ENCODE data around the gene WDR75. TPM values are rescaled to one million over a fixed set of nuclear protein-coding genes. Genes with fewer than 3 reads are reported as not detected.
A peak's percentile ranks its signal among the peaks of the same experiment; 100 is the strongest.

Gene WDR75
- total and polyA plus RNA-seq, 2 donors = 40.7 to 41.6 TPM

DNA sequence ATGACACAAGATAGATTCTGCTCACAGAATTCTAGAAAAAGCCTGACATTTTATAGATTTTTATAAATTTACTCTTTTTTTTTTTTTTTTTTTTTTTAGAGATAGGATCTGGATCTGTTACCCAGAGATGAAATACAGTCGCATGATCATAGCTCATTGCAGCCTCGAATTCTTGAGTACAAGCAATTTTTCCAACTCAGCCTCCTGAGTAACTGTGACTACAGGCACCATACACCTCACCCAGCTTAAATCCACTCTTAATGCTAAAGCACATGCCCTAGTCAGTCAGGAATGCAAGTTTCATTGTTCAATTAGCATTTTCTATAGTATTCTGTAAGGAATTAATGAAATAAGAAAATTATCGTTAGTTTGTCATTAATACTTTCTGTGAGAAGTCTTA, 32.1 kb upstream of the WDR75 start:
- no peak for DNase-seq (ENCODE audit: low read depth in 6 of 9, low spot score in 9 of 9)
- WGBS = 98% methylated on average over 3 of the region's 3 CpGs
- no peak overlapping the region for H3K4me3 ChIP-seq (ENCODE audit: low read length in 2 of 2)
- no peaks in the 10 kb centered on the region for H3K9me3 ChIP-seq (ENCODE audit: control insufficient read depth in 2 of 2, insufficient read depth in 1 of 2, low read length in 1 of 2)
- no peaks in the 10 kb centered on the region for H3K27me3 ChIP-seq (ENCODE audit: control insufficient read depth in 2 of 2, insufficient read depth in 1 of 2, low read length in 1 of 2)
- no peak overlapping the region for H3K27ac ChIP-seq (ENCODE audit: low read depth in 1 of 2, low read length in 1 of 2)
- no peaks in the 10 kb centered on the region for H3K36me3 ChIP-seq (ENCODE audit: control insufficient read depth in 2 of 2, insufficient read depth in 2 of 2, low read length in 1 of 2)
- H3K4me1 ChIP-seq (ENCODE audit: control insufficient read depth in 2 of 2, insufficient read depth in 2 of 2, low read length in 2 of 2) = no peaks in the 10 kb centered on the region

DNA sequence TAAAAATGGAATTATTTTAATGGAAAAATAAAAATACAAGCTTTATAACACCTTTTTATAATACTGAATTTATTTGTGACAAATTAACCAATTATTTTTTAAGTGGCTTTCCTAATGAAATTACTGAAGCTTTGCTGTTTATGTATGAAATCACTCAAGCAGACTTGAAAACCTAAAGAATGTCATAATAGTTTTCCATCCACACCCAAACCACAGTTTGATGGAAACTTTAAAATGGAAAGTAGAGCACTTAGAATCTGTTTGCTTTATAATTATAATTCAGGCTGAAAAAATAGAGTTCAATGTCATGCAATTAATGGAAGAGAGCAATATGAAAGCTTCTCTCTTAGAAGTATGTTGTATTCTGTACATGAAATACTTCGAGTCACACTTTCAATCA, 31.6 kb upstream of the WDR75 start:
- Histone ChIP-seq H3K9me3 (ENCODE audit: control insufficient read depth in 2 of 2, insufficient read depth in 1 of 2, low read length in 1 of 2) (no peaks in the 10 kb centered on the region), H3K36me3 (ENCODE audit: control insufficient read depth in 2 of 2, insufficient read depth in 2 of 2, low read length in 1 of 2) (no peaks in the 10 kb centered on the region), H3K4me1 (ENCODE audit: control insufficient read depth in 2 of 2, insufficient read depth in 2 of 2, low read length in 2 of 2) (no peaks in the 10 kb centered on the region), H3K27me3 (ENCODE audit: control insufficient read depth in 2 of 2, insufficient read depth in 1 of 2, low read length in 1 of 2) (no peaks in the 10 kb centered on the region), H3K4me3 (ENCODE audit: low read length in 2 of 2) (no peak overlapping the region), H3K27ac (ENCODE audit: low read depth in 1 of 2, low read length in 1 of 2) (no peak overlapping the region)
- no peak for DNase-seq (ENCODE audit: low read depth in 6 of 9, low spot score in 9 of 9)
- 89% methylated on average over 1 of the region's 1 CpG for WGBS

DNA sequence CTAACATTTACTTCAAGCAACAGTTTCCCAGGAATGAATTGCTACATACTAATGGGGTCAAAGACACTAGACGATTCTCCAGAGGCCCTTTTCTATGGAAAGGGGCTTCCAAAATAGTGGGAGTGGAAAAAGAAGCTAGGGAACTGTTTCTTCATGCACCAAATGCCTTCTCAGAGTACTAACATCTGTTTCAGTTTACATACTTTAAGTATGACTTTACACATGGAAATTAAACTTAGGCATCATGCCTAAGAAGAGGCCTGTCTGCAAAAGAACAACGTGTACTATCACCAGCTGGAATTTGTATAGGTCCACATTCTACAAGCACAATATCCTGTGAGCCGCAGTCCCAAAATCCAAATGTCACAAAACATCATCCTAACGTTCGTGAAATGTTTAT, 29.4 kb upstream of the WDR75 start:
- H3K27ac ChIP-seq (ENCODE audit: low read depth in 1 of 2, low read length in 1 of 2) = no peak overlapping the region
- H3K36me3 ChIP-seq (ENCODE audit: control insufficient read depth in 2 of 2, insufficient read depth in 2 of 2, low read length in 1 of 2) = no peaks in the 10 kb centered on the region
- peak in 1 of 9 donors; percentile 12 for DNase-seq (ENCODE audit: low read depth in 6 of 9, low spot score in 9 of 9)
- H3K4me3 ChIP-seq (ENCODE audit: low read length in 2 of 2) = no peak overlapping the region
- H3K9me3 ChIP-seq (ENCODE audit: control insufficient read depth in 2 of 2, insufficient read depth in 1 of 2, low read length in 1 of 2) = no peaks in the 10 kb centered on the region
- no peaks in the 10 kb centered on the region for H3K4me1 ChIP-seq (ENCODE audit: control insufficient read depth in 2 of 2, insufficient read depth in 2 of 2, low read length in 2 of 2)
- 65% methylated on average over 5 of the region's 5 CpGs for WGBS
- H3K27me3 ChIP-seq (ENCODE audit: control insufficient read depth in 2 of 2, insufficient read depth in 1 of 2, low read length in 1 of 2) = no peaks in the 10 kb centered on the region

DNA sequence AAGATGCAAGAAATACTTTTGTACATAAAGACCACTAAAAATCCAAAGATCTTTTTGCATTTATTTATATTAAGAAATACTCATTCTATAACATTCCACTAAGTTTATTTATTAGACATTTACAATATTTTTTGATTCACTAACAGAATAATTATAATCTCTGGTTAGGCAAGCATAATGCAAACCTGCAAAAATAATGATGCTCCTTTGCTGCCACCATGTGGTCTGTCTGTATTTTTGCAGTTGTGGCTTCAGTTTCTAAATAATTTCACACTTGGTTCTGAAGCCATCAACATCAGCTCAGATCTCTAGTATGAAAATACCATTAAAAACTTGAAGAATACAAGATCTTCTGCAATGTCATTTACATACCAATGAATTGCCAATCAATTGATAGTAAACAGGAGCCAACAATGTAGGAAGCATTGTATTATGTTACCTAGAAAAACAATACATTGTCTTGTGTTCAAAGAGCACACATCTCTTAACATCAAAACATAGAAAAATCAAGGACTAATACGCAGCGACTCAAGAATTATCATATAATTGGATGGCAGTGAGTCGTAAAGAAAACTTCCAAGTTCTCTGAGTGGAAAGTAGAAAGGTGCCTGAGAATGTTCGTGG, 28.8 kb upstream of the WDR75 start:
- no peak overlapping the region for H3K4me3 ChIP-seq (ENCODE audit: low read length in 2 of 2)
- 54% methylated on average over 4 of the region's 4 CpGs for WGBS
- no peaks in the 10 kb centered on the region for H3K27me3 ChIP-seq (ENCODE audit: control insufficient read depth in 2 of 2, insufficient read depth in 1 of 2, low read length in 1 of 2)
- no peak overlapping the region for H3K27ac ChIP-seq (ENCODE audit: low read depth in 1 of 2, low read length in 1 of 2)
- no peaks in the 10 kb centered on the region for H3K36me3 ChIP-seq (ENCODE audit: control insufficient read depth in 2 of 2, insufficient read depth in 2 of 2, low read length in 1 of 2)
- no peaks in the 10 kb centered on the region for H3K4me1 ChIP-seq (ENCODE audit: control insufficient read depth in 2 of 2, insufficient read depth in 2 of 2, low read length in 2 of 2)
- H3K9me3 ChIP-seq (ENCODE audit: control insufficient read depth in 2 of 2, insufficient read depth in 1 of 2, low read length in 1 of 2) = no peaks in the 10 kb centered on the region
- peak in 8 of 9 donors; percentile 15 to 68 (median 21) for DNase-seq (ENCODE audit: low read depth in 6 of 9, low spot score in 9 of 9)

DNA sequence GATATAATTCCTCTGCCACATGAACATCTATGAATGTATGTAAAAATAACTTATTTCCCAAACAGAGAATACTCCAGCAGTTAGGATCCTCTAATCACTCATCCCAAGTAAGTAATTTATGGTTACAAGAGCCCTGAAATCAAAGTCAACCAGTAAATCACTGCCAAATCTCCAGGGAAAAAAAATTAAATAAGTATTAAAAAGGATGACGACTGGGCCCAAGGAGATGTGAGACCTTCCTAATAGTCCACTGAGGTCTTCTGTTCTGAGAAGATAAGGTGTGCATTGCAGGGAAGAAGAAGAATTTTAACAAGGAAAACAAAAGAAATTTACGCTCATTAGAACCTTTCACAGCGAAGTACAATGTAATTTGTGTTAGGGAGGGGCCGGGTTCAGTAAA, 28.0 kb upstream of the WDR75 start:
- H3K27ac ChIP-seq (ENCODE audit: low read depth in 1 of 2, low read length in 1 of 2) = no peak overlapping the region
- H3K27me3 ChIP-seq (ENCODE audit: control insufficient read depth in 2 of 2, insufficient read depth in 1 of 2, low read length in 1 of 2) = no peaks in the 10 kb centered on the region
- 92% methylated on average over 4 of the region's 4 CpGs for WGBS
- H3K4me3 ChIP-seq (ENCODE audit: low read length in 2 of 2) = no peak overlapping the region
- H3K4me1 ChIP-seq (ENCODE audit: control insufficient read depth in 2 of 2, insufficient read depth in 2 of 2, low read length in 2 of 2) = no peaks in the 10 kb centered on the region
- H3K9me3 ChIP-seq (ENCODE audit: control insufficient read depth in 2 of 2, insufficient read depth in 1 of 2, low read length in 1 of 2) = no peaks in the 10 kb centered on the region
- DNase-seq (ENCODE audit: low read depth in 6 of 9, low spot score in 9 of 9) = no peak
- no peaks in the 10 kb centered on the region for H3K36me3 ChIP-seq (ENCODE audit: control insufficient read depth in 2 of 2, insufficient read depth in 2 of 2, low read length in 1 of 2)

DNA sequence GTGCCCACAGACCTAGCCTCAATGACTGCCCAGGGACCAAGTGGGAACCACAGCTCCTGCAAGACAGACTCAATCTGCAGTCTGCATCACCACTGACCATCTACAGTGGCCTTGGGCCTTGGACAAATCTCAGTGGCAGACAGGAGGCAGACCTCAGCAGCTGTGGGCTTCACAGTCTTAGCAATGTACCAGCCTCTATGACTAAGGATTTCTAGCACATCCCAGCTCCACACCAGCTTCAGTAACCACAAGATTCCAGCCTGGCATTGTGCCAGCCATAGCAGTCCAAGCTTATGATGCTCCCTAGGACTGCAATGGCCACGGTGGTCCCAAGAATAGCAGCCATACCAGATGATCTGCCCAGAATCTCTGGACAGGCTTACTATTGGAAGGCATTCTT, 19.6 kb upstream of the WDR75 start:
- Histone ChIP-seq H3K36me3 (ENCODE audit: control insufficient read depth in 2 of 2, insufficient read depth in 2 of 2, low read length in 1 of 2) (no peaks in the 10 kb centered on the region), H3K4me1 (ENCODE audit: control insufficient read depth in 2 of 2, insufficient read depth in 2 of 2, low read length in 2 of 2) (no peaks in the 10 kb centered on the region), H3K4me3 (ENCODE audit: low read length in 2 of 2) (no peak overlapping the region), H3K27me3 (ENCODE audit: control insufficient read depth in 2 of 2, insufficient read depth in 1 of 2, low read length in 1 of 2) (no peaks in the 10 kb centered on the region), H3K27ac (ENCODE audit: low read depth in 1 of 2, low read length in 1 of 2) (no peak overlapping the region), H3K9me3 (ENCODE audit: control insufficient read depth in 2 of 2, insufficient read depth in 1 of 2, low read length in 1 of 2) (no peaks in the 10 kb centered on the region)
- DNase-seq (ENCODE audit: low read depth in 6 of 9, low spot score in 9 of 9) = no peak
- 91% methylated on average over 1 of the region's 1 CpG for WGBS

DNA sequence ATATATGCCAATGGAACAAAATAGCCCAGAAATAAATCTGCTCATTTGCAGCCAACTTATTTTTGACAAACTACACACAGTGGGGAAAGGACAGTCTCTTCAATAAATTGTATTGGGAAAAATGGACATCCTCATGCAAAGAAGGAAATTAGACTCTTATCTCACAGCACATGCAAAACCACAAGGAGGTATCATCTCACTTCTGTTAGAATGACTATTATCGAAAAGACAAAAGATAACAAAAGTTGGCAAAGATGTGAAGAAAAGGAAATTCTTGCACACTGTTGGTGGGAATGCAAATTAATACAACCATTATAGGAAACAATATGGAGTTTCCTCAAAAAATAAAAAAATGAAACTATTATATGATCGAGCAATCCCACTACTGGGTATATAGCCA, 16.3 kb upstream of the WDR75 start:
- WGBS = 93% methylated on average over 2 of the region's 2 CpGs
- no peaks in the 10 kb centered on the region for H3K9me3 ChIP-seq (ENCODE audit: control insufficient read depth in 2 of 2, insufficient read depth in 1 of 2, low read length in 1 of 2)
- no peak overlapping the region for H3K4me3 ChIP-seq (ENCODE audit: low read length in 2 of 2)
- DNase-seq (ENCODE audit: low read depth in 6 of 9, low spot score in 9 of 9) = no peak
- H3K4me1 ChIP-seq (ENCODE audit: control insufficient read depth in 2 of 2, insufficient read depth in 2 of 2, low read length in 2 of 2) = no peaks in the 10 kb centered on the region
- H3K36me3 ChIP-seq (ENCODE audit: control insufficient read depth in 2 of 2, insufficient read depth in 2 of 2, low read length in 1 of 2) = no peaks in the 10 kb centered on the region
- no peaks in the 10 kb centered on the region for H3K27me3 ChIP-seq (ENCODE audit: control insufficient read depth in 2 of 2, insufficient read depth in 1 of 2, low read length in 1 of 2)
- H3K27ac ChIP-seq (ENCODE audit: low read depth in 1 of 2, low read length in 1 of 2) = no peak overlapping the region

DNA sequence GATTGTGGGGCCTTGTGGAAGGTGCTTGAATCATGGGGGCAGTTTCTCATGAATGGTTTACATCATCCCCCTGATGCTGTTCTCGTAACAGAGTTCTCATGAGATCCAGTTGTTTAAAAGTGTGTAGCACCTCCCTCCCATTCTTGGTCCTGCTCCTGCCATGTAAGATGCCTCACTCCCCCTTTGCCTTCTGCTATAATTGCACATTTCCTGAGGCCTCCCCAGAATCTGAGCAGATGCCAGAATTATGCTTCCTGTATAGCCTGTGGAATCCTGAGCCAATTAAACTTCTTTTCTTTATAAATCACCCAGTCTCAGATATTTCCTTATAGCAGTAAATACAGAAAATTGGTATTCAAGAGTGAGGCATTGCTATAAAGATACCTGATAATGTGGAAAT, 15.6 kb upstream of the WDR75 start:
- no peaks in the 10 kb centered on the region for H3K4me1 ChIP-seq (ENCODE audit: control insufficient read depth in 2 of 2, insufficient read depth in 2 of 2, low read length in 2 of 2)
- no peaks in the 10 kb centered on the region for H3K9me3 ChIP-seq (ENCODE audit: control insufficient read depth in 2 of 2, insufficient read depth in 1 of 2, low read length in 1 of 2)
- H3K4me3 ChIP-seq (ENCODE audit: low read length in 2 of 2) = no peak overlapping the region
- no peak overlapping the region for H3K27ac ChIP-seq (ENCODE audit: low read depth in 1 of 2, low read length in 1 of 2)
- H3K36me3 ChIP-seq (ENCODE audit: control insufficient read depth in 2 of 2, insufficient read depth in 2 of 2, low read length in 1 of 2) = no peaks in the 10 kb centered on the region
- 96% methylated on average over 1 of the region's 1 CpG for WGBS
- DNase-seq (ENCODE audit: low read depth in 6 of 9, low spot score in 9 of 9) = no peak
- no peaks in the 10 kb centered on the region for H3K27me3 ChIP-seq (ENCODE audit: control insufficient read depth in 2 of 2, insufficient read depth in 1 of 2, low read length in 1 of 2)

DNA sequence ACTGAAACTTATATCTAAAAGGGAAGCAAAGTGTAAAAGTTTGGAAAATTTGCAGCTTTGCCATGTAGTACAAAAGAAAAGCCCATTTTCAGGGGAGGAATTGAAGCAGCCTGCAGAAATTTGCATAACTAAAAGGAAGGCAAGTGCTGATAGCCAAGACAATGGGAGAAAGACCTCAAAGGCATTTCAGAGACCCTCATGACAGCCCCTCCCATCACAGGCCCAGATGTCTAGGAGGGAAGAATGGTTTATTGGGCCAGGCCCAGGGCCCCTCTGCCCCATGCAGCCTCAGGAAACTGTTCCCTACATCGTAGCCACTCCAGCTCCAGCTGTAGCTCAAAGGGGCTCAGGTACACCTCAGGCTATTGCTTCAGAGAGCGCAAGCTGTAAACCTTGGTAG, 14.4 kb upstream of the WDR75 start:
- no peaks in the 10 kb centered on the region for H3K27me3 ChIP-seq (ENCODE audit: control insufficient read depth in 2 of 2, insufficient read depth in 1 of 2, low read length in 1 of 2)
- DNase-seq (ENCODE audit: low read depth in 6 of 9, low spot score in 9 of 9) = no peak
- H3K36me3 ChIP-seq (ENCODE audit: control insufficient read depth in 2 of 2, insufficient read depth in 2 of 2, low read length in 1 of 2) = no peaks in the 10 kb centered on the region
- no peaks in the 10 kb centered on the region for H3K4me1 ChIP-seq (ENCODE audit: control insufficient read depth in 2 of 2, insufficient read depth in 2 of 2, low read length in 2 of 2)
- H3K27ac ChIP-seq (ENCODE audit: low read depth in 1 of 2, low read length in 1 of 2) = no peak overlapping the region
- 93% methylated on average over 2 of the region's 2 CpGs for WGBS
- H3K9me3 ChIP-seq (ENCODE audit: control insufficient read depth in 2 of 2, insufficient read depth in 1 of 2, low read length in 1 of 2) = no peaks in the 10 kb centered on the region
- H3K4me3 ChIP-seq (ENCODE audit: low read length in 2 of 2) = no peak overlapping the region

DNA sequence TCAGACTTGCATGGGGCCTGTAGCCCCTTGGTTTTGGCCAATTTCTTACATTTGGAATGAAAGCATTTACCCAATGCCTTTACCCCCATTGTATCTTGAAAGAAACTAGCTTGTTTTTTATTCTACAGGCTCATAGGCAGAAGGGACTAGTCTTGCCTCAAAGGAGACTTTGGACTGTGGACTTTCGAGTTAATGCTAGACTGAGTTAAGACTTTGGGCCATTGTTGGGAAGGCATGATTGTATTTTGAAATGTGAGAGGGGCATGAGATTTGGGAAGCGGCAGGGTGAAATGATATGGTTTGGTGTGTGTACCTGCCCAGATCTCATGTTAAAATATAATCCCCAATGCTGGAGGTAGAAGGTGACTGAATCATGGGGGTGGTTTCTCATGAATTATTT, 13.4 kb upstream of the WDR75 start:
- Histone ChIP-seq H3K9me3 (ENCODE audit: control insufficient read depth in 2 of 2, insufficient read depth in 1 of 2, low read length in 1 of 2) (no peaks in the 10 kb centered on the region), H3K27ac (ENCODE audit: low read depth in 1 of 2, low read length in 1 of 2) (no peak overlapping the region), H3K4me1 (ENCODE audit: control insufficient read depth in 2 of 2, insufficient read depth in 2 of 2, low read length in 2 of 2) (no peaks in the 10 kb centered on the region), H3K36me3 (ENCODE audit: control insufficient read depth in 2 of 2, insufficient read depth in 2 of 2, low read length in 1 of 2) (no peaks in the 10 kb centered on the region), H3K27me3 (ENCODE audit: control insufficient read depth in 2 of 2, insufficient read depth in 1 of 2, low read length in 1 of 2) (no peaks in the 10 kb centered on the region), H3K4me3 (ENCODE audit: low read length in 2 of 2) (no peak overlapping the region)
- no peak for DNase-seq (ENCODE audit: low read depth in 6 of 9, low spot score in 9 of 9)
- 97% methylated on average over 2 of the region's 2 CpGs for WGBS
